ENCODE results near the gene ABCF3. TPM values are rescaled to one million over a fixed set of nuclear protein-coding genes. Genes with fewer than 3 reads are reported as not detected.

Gene ABCF3
- total and polyA plus RNA-seq, 2 donors from 2014 or later = 49.1 to 69.0 TPM

DNA sequence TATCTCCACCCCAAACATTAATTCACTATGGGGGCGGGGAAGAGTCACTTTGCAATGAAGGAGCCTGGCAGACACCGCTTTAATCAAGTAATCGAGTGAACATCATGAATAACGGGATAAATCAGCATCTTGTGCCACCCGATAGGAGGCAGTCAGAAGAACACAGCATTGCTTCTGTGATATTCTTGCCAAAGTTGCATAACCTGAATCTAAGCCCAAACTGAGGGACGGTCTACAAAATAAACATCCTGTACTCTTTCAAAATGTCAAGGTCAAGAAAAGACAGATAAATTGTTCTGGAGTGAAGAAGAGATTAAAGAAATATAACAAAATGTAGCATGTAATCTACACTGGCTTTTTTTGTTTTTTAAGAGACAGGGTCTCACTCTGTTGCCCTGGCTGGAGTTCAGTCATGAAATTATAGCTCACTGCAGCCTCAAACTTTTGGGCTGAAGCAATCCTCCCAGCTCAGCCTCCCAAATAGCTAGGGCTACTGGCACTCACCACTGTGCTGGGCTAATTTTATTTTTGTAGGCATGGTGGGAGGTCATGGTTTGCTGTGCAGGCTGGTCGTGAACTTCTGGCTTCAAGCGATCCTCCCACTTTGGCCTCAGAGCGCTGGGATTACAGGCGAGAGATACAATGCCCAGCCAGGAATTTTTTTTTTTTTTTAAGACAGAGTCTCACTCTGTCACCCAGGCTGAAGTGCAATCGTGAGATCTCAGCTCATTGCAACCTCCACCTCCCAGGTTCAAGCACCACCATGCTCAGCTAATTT, 23.3 kb downstream of the ABCF3 start:
- FAIRE-seq = no peak
- no peak overlapping the region for H3K27ac ChIP-seq (ENCODE audit: low read depth in 2 of 2, low read length in 2 of 2)
- DNase-seq = no peak
- H3K9me3 ChIP-seq (ENCODE audit: control insufficient read depth in 2 of 3, insufficient read depth in 1 of 3, low read length in 3 of 3) = no peaks in the 10 kb centered on the region
- H3K4me1 ChIP-seq (ENCODE audit: control insufficient read depth in 2 of 3, insufficient read depth in 2 of 3, low read depth in 1 of 3, low read length in 3 of 3) = no peaks in the 10 kb centered on the region
- H3K27me3 ChIP-seq (ENCODE audit: control insufficient read depth, insufficient read depth, low read length) = no peaks in the 10 kb centered on the region
- TF ChIP-seq, protein P1, sequence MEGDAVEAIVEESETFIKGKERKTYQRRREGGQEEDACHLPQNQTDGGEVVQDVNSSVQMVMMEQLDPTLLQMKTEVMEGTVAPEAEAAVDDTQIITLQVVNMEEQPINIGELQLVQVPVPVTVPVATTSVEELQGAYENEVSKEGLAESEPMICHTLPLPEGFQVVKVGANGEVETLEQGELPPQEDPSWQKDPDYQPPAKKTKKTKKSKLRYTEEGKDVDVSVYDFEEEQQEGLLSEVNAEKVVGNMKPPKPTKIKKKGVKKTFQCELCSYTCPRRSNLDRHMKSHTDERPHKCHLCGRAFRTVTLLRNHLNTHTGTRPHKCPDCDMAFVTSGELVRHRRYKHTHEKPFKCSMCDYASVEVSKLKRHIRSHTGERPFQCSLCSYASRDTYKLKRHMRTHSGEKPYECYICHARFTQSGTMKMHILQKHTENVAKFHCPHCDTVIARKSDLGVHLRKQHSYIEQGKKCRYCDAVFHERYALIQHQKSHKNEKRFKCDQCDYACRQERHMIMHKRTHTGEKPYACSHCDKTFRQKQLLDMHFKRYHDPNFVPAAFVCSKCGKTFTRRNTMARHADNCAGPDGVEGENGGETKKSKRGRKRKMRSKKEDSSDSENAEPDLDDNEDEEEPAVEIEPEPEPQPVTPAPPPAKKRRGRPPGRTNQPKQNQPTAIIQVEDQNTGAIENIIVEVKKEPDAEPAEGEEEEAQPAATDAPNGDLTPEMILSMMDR (IDR thresholded peaks at IDR 0.05; ENCODE audit: borderline replicate concordance, extremely low read depth, insufficient read depth) = no peak
- H3K9ac ChIP-seq (ENCODE audit: low read length in 3 of 3) = no peak overlapping the region
- H3K4me3 ChIP-seq (ENCODE audit: low read length in 3 of 3) = no peak overlapping the region
- no peaks in the 10 kb centered on the region for H3K36me3 ChIP-seq (ENCODE audit: control insufficient read depth in 2 of 3, insufficient read depth in 3 of 3, low read length in 3 of 3)
- intact Hi-C loops (cut with DNase I) = no loop called here

DNA sequence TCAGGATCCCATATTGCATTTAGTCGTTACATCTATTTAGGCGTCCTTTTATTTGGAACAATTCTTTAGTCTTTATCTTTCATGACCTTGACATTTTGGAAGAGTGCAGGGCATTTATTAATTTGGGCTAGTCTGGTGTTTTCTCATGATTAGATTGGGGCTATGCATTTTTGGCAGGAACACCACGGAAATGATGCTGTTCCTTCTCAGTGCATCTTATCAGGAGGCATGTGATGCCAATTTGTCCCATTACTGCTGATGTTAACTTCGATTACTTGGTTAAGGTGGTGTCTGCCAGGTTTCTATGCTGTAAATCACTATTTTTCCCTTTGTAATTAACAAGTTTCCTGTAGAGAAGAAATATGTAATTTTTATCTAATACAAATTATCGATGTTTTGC, 25.3 kb downstream of the ABCF3 start:
- Histone ChIP-seq H3K27ac (ENCODE audit: low read depth in 2 of 2, low read length in 2 of 2) (no peak overlapping the region), H3K9ac (ENCODE audit: low read length in 3 of 3) (no peak overlapping the region), H3K4me1 (ENCODE audit: control insufficient read depth in 2 of 3, insufficient read depth in 2 of 3, low read depth in 1 of 3, low read length in 3 of 3) (no peaks in the 10 kb centered on the region), H3K36me3 (ENCODE audit: control insufficient read depth in 2 of 3, insufficient read depth in 3 of 3, low read length in 3 of 3) (no peaks in the 10 kb centered on the region), H3K9me3 (ENCODE audit: control insufficient read depth in 2 of 3, insufficient read depth in 1 of 3, low read length in 3 of 3) (no peaks in the 10 kb centered on the region), H3K27me3 (ENCODE audit: control insufficient read depth, insufficient read depth, low read length) (no peaks in the 10 kb centered on the region), H3K4me3 (ENCODE audit: low read length in 3 of 3) (no peak overlapping the region)
- DNase-seq (no peak), FAIRE-seq (no peak)
- intact Hi-C loops (cut with DNase I) = no loop called here
- TF ChIP-seq, protein P1 (IDR thresholded peaks at IDR 0.05; ENCODE audit: borderline replicate concordance, extremely low read depth, insufficient read depth) = no peak

DNA sequence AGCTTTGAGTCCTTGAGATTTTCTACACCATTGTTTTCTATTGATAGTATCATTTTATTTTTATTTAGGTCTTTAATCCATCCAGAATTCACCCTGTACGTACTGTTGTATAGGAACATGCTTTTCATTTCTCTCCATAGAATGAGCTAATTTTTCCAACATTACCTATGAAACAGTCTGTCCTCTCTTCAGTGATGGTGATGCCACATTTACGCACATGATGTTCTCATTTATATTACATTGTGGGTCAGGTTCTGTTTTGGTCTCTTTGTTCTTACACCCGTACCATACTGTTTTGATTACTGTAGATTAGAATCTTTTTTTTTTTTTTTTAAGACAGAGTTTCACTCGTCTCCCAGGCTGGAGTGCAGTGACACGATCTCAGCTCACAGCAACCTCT, 25.7 kb downstream of the ABCF3 start:
- DNase-seq (no peak), FAIRE-seq (no peak)
- TF ChIP-seq, protein P1 (IDR thresholded peaks at IDR 0.05; ENCODE audit: borderline replicate concordance, extremely low read depth, insufficient read depth) = no peak
- no peaks in the 10 kb centered on the region for H3K27me3 ChIP-seq (ENCODE audit: control insufficient read depth, insufficient read depth, low read length)
- H3K4me1 ChIP-seq (ENCODE audit: control insufficient read depth in 2 of 3, insufficient read depth in 2 of 3, low read depth in 1 of 3, low read length in 3 of 3) = no peaks in the 10 kb centered on the region
- H3K27ac ChIP-seq (ENCODE audit: low read depth in 2 of 2, low read length in 2 of 2) = no peak overlapping the region
- no peaks in the 10 kb centered on the region for H3K9me3 ChIP-seq (ENCODE audit: control insufficient read depth in 2 of 3, insufficient read depth in 1 of 3, low read length in 3 of 3)
- no peak overlapping the region for H3K9ac ChIP-seq (ENCODE audit: low read length in 3 of 3)
- no peaks in the 10 kb centered on the region for H3K36me3 ChIP-seq (ENCODE audit: control insufficient read depth in 2 of 3, insufficient read depth in 3 of 3, low read length in 3 of 3)
- intact Hi-C loops (cut with DNase I) = no loop called here
- H3K4me3 ChIP-seq (ENCODE audit: low read length in 3 of 3) = no peak overlapping the region
